ENCODE data around the gene EP400.
"Not testable (repeated sequence)": the region's sequence is repeated elsewhere in the genome, so short reads cannot be mapped to it uniquely, and the experiment has no call there.

EP400 gene

DNA sequence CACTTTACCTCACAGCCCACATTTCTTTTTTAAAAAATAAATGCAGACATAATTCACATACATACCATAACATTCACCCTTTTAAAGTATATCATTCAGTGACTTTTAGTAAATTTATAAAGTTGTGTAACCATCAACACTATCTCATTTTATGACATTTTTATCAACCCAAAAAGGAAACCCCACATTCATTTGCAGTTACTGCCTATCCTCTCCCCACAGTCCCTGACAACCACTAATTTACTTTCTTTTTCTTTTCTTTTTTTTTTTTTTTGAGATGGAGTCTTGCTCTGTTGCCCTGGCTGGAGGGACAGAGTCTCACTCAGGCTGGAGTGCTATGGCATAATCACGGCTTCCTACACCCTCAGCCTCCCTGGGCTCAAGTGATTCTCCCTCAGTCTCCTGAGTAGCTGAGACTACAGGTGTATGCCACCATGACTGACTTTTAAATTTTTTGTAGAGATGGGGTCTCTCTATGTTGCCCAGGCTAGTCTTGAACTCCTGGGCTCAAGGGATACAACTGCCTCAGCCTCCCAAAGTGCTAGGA lies 1.5 kb upstream of the EP400 start:
- no peak for DNase-seq (ENCODE audit: low read depth in 1 of 2, low spot score in 1 of 2)

DNA sequence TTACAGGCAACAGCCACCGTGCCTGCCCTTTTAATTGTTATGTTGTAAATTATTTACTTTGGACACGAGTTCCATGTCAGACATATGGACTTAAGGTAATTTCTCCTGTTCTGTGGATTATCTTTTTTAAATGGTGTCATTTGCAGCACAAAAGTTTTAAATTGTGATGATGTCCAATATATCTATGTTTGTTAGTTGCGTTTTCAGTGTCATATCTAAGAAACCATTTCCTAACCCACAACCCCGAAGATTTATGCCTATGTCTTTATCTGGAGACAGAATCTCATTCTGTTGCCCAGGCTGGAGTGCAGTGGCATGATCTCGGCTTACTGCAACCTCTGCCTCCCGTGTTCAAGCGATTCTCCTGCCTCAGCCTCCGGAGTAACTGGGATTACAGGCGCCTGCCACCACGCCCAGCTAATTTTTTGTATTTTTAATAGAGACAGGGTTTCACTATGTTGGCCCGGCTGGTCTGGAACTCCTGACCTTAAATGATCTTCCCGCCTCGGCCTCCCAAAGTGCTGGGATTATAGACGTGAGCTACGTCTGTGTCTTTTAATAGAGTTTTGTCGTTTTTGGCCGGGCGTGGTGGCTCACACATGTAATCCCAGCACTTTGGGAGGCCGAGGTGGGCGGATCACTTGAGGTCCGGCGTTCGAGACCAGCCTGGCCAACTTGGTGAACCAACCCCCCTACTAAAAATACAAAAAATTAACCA lies 870 bp upstream of the EP400 start:
- DNase-seq (ENCODE audit: low read depth in 1 of 2, low spot score in 1 of 2): not testable (repeated sequence)

DNA sequence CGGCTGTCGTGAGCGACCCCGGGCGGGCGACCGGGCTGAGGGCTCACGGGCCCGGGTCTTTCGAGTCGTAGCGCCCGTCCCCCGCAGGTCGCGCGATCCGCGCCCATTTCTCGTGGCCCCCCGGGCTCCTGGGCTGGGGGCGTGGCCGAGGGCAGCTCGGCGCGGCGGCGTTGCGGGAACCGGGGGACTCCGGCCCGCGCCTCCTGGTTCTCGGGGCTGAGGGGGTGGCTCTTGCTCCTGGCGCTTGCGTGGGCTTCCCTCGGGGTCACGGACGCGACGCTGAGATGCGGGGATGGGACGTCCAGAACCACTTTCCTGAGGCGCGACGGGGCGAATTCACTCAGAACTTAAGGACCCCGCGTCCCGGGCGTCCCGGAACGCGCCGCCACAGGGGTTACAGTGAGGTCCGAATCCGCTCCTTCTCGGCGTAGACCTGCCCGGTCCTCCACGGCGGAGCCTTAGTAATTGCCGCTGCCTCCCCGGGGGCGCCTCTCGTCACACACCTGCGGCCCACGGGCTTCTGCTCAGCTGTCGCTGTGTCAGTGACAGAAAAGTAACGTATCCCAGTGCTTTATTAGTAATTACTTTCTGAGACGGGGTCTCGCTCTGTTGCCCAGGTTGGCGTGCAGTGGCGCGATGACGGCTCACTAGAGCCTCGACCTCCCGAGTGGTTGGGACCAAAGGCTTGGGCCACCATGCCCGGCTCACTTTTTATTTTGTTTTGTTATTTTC lies 606 bp downstream of the EP400 start:
- DNase-seq (ENCODE audit: low read depth in 1 of 2, low spot score in 1 of 2): no peak

DNA sequence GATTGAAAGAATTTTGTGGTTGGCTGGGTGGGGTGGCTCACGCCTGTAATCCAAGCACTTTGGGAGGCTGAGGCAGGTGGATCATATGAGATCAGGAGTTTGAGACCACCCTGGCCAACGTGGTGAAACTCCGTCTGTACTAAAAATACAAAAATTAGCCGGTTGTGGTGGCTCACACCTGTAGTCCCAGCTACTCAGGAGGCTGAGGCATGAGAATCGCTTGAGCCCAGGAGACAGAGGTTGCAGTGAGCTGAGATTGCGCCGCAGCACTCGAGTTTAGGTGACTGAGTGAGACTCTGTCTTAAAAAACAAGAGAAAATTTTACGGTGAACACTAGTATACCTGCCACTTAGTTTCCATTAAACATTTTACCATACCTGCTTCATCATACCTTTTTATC lies 4.1 kb downstream of the EP400 start:
- not testable (repeated sequence) for DNase-seq (ENCODE audit: low read depth in 1 of 2, low spot score in 1 of 2)

DNA sequence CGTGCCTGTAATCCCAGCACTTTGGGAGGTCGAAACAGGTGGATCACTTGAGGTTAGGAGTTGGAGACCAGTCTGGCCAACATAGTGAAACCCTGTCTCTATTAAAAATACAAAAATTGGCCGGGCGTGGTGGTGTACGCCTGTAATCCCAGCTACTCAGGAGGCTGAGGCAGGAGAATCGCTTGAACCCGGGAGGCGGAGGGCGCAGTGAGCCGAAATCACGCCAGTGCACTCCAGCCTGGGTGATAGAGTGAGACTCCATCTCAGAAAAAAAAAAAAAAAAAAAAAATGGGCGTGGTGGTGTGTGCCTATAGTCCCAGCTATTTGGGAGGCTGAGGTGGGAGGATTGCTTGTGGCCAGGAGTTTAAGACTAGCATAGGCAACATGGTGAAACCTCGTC lies 4.7 kb downstream of the EP400 start:
- DNase-seq (ENCODE audit: low read depth in 1 of 2, low spot score in 1 of 2): not testable (repeated sequence)

DNA sequence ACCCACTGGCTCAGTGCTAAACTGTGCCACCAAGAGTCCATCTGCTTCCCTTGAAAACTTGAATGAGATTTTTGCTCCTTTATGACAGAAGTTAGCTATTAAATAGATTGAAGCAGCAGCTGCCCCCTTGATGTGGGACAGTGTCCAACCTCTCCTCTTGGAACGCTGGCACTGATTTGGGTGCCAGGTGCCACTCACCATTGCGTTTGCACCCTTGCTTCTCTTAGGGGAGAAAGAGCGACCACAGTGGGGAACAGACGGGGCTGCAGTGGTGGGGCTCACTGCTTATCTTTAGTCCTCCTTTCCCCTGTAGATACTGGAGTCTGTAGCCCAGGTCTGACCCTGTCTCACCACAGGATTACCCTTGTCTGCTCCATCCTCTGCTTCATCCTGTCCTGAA lies 9.4 kb downstream of the EP400 start:
- no peak for DNase-seq (ENCODE audit: low read depth in 1 of 2, low spot score in 1 of 2)

DNA sequence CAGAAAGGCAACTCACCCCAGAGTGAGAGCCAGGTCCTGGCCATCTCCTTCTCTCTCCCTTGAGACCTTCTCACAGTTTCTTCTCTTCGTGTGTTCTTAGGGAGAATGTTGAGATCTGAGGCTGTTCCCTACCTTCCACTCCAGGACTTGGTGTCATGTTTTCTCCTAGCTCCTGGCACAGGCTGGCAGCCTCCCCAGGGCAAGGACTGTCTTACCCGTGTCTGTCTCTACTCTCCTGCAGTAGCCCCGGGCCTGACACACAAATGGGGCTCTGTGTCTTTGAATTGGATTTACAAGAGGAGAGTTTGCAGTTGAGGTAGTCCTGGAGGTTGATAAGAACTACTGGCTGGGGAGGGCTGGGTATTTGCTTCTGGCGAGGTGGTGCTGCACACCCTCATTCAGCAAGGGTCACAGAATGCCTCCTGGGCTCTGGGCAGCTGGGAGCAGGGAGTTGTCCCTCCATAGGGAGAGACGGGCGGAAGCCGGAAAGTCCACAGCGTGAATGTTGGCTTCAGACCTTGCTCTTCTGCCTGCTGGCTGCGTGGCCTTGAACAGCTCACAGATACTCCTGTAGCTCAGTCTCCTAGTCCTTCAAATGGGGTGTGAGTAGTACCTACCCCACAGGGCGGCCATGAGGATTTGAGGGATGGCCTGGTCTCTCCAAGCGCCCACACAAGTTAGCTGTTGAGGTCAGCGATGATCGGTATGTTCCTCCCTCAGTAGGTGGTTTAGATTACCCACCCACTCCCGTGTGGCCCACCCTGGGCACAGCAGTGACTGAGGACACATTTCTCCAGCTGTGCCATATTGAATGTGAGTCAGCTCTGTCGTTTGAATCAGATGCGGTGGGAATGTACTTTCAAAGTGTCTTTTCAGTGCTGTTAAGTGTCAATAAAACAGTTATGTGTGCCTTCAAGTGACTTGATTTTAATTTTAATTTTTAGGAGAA lies 10.2 kb downstream of the EP400 start:
- no peak for DNase-seq (ENCODE audit: low read depth in 1 of 2, low spot score in 1 of 2)

DNA sequence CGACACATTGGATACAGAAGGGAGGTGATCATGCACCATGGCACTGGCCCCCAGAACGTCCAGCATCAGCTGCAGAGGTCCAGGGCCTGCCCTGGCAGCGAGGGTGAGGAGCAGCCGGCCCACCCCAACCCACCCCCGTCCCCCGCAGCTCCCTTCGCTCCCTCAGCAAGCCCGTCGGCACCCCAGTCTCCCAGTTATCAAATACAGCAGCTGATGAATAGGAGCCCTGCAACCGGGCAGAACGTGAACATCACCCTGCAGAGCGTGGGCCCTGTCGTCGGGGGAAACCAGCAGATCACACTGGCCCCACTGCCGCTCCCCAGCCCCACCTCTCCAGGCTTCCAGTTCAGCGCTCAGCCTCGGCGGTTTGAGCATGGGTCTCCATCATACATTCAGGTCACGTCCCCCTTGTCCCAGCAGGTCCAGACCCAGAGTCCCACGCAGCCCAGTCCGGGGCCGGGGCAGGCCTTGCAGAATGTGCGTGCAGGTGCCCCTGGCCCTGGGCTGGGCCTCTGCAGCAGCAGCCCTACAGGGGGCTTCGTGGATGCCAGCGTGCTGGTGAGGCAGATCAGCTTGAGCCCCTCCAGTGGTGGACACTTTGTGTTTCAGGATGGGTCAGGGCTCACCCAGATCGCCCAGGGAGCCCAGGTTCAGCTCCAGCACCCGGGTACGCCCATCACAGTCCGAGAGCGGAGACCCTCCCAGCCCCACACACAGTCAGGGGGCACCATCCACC lies 11.0 kb downstream of the EP400 start:
- not testable (repeated sequence) for DNase-seq (ENCODE audit: low read depth in 1 of 2, low spot score in 1 of 2)

DNA sequence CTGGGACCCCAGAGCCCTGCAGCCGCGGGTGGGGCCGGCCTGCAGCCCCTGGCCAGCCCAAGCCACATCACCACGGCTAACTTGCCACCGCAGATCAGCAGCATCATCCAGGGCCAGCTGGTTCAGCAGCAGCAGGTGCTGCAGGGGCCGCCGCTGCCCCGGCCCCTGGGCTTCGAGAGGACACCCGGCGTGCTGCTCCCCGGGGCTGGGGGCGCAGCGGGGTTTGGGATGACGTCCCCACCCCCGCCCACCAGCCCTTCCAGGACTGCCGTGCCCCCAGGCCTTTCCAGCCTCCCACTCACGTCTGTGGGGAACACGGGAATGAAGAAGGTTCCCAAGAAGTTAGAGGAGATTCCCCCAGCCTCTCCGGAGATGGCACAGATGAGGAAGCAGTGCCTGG lies 11.6 kb downstream of the EP400 start:
- not testable (repeated sequence) for DNase-seq (ENCODE audit: low read depth in 1 of 2, low spot score in 1 of 2)

DNA sequence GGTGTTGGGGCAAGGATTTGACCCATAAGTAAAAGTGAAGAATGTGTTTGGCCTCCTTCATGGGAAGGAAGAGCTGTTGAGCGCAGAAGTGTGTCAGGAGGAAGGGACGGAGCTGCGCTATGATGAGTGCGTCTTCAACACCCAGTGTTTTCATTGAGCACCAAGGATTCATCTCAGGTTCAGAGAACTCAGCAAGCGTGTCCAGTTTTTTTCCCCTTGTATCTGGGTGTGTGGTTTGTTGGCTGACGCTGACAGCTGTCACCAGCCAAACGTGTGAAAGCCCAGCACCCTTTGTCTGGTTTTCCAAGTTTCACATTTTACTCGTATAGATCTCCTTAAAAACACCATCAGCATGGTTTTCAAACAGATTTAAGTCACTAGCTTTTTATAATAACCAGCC lies 12.3 kb downstream of the EP400 start:
- no peak for DNase-seq (ENCODE audit: low read depth in 1 of 2, low spot score in 1 of 2)

DNA sequence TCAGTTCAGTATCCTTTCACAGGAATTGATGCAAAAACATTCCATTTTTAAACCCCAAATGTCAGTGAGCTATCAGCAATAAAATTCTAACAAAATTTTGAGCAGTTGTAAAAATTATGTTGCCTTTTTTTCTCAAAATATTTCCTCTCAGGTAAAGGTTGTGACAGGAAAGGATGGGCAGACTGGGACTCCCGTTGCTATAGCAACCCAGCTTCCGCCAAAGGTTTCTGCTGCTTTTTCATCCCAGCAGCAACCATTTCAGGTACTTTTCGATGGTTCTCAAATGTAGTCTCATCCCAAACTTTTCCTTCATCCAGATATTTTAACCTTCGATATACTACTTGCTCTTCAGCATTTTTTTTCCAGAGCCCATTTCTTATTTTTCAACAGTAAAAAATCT lies 13.6 kb downstream of the EP400 start:
- DNase-seq (ENCODE audit: low read depth in 1 of 2, low spot score in 1 of 2): no peak

DNA sequence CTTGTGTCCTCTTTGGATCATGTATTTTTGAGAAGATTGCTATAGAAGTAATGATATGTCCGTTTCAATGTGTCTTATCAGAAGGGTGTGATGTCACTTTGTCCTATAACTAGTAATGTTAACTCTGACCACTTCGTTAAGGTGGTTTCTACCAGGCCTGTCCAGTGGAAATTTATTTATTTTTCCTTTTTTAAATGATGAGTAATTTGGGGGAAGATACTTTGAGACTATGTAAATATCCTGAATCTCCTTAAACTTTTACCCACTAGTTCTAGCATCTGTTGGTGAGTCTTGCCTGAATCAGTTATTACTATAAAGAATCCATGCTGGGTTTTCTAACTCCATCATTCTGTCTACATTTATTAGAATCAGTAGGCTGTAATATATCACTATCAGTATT lies 15.3 kb downstream of the EP400 start:
- DNase-seq (ENCODE audit: low read depth in 1 of 2, low spot score in 1 of 2): no peak

DNA sequence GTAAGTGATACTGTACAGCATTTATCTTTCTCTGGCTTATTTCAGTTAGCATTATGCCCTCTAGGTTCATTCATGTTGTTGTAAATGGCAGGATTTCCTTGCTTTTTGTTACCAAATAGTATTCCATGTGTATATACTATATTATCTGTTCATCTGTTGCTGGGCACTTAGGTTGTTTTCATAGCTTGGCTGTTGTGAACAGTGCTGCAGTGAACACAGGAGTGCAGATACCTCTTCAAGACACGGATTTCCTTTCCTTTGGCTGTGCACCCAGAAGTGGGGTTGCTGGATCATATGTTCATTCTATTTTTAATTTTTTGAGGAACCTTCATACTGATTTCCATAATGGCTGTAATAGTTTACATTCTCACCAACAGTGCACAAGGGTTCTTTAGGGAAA lies 21.5 kb downstream of the EP400 start:
- DNase-seq (ENCODE audit: low read depth in 1 of 2, low spot score in 1 of 2): no peak

DNA sequence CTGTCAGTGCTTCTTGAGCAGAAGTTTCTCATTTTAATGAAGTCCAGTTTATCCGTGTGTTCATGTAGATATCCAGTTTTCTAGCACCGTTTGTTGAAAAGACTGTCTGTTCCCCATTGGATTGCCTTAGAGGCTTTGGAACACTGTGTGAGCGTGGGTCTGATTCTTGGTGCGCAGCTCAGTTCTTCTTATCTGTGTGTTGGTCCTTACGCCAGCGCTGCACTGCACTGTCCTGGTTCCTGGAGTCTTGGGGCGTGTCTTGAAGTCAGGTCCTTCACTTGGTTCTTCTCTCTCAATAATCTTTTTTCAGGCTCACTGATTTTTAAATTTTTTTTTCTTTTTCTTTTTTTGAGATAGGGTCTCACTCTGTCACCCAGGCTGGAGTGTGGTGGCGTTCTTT lies 25.5 kb downstream of the EP400 start:
- no peak for DNase-seq (ENCODE audit: low read depth in 1 of 2, low spot score in 1 of 2)

DNA sequence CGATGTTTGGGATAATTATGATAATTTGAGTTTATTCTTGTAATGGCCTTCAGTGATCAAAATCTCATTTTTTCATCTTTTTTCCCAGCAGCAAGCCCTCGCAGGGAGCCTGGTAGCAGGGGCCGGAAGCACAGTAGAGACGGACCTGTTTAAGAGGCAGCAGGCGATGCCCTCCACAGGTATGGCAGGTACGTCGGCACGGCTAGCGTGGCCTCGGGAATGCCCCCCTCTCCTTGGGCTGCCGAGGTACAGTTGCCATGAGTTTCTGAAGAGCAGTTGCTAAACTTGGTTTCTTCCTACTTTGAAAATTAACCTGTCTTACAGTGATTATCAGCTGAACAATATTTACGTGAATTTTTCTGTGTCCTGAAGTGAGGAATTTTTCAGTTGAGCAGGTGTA lies 29.9 kb downstream of the EP400 start:
- DNase-seq (ENCODE audit: low read depth in 1 of 2, low spot score in 1 of 2): no peak

DNA sequence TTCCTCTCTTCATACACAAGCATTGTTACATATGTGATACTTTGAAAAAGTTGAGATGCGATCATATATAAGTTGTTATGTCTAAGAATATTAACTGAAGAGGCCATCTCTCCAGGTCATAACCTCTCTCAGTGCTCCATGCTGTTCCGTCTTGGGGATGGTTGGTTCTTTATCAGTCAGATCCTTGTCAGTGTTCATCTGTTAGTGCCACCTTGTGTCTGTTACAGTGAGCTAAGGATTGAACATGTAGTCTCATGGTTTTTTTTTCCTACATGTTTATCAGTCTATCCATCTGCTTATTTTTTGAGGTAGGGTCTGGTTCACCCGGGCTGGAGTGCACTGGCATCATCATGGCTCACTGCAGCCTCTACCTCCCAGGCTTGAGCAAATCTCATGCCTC lies 30.5 kb downstream of the EP400 start:
- no peak for DNase-seq (ENCODE audit: low read depth in 1 of 2, low spot score in 1 of 2)

DNA sequence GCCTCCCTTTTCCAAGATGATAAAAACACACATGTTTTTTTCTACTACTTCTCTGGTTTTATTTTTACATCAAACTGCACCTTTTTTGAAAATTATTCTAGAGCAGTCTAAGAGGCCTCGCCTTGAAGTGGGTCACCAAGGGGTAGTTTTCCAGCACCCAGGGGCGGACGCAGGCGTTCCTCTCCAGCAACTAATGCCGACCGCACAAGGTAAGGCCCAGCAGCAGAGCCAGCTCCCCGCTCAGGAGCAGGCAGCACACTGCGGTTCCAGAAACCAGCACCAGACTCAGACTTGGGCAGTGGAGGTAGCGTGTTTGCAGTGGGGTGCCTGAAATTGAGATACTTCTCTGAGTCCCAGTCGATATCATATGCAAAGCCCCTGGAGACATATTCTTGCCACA lies 31.6 kb downstream of the EP400 start:
- no peak for DNase-seq (ENCODE audit: low read depth in 1 of 2, low spot score in 1 of 2)

DNA sequence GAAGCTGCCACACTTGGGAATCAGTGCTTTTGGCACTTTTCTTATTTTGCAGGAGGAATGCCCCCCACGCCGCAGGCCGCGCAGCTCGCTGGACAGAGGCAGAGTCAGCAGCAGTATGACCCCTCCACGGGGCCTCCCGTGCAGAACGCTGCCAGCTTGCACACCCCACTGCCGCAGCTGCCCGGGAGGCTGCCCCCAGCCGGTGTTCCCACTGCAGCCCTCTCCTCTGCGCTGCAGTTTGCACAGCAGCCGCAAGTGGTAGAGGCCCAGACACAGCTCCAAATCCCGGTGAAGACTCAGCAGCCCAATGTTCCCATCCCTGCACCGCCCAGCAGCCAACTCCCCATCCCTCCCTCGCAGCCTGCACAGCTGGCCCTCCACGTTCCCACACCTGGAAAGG lies 32.3 kb downstream of the EP400 start:
- DNase-seq (ENCODE audit: low read depth in 1 of 2, low spot score in 1 of 2): no peak

DNA sequence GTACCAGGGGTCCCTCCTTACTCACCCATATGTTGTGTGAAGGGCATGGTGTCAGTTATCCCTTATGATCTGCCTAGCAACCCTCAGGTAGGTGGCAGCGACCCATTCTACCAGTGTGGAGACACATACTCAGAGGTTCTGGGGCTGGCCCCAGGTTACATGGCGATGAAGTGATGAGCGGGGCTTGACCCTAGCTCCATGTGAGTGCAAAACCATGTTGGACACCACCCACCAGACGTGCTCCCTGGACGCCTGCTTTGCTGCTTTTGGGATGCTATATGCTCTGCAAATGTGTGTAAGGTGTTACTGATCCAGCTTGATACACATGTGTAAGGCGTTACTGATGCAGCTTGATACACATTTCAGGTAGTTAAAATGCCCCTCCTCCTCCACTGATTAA lies 33.3 kb downstream of the EP400 start:
- no peak for DNase-seq (ENCODE audit: low read depth in 1 of 2, low spot score in 1 of 2)

DNA sequence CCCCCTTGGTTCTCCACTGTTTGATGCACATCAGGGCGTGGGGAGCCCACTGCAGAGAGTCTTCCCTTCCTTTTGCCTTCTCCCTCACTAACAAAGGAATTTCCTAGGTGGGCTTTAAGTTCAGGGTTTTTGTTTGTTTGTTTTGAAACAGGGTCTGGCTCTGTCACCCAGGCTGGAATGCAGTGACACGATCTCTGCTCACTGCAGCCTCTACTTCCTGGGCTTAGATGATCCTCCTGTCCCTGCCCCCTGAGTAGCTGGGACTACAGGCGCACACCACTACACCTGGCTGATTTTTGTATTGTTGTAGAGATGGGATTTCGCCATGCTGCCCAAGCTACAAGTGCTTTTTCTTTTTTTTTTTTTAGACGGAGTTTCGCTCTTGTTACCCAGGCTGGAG lies 33.8 kb downstream of the EP400 start:
- DNase-seq (ENCODE audit: low read depth in 1 of 2, low spot score in 1 of 2): no peak

DNA sequence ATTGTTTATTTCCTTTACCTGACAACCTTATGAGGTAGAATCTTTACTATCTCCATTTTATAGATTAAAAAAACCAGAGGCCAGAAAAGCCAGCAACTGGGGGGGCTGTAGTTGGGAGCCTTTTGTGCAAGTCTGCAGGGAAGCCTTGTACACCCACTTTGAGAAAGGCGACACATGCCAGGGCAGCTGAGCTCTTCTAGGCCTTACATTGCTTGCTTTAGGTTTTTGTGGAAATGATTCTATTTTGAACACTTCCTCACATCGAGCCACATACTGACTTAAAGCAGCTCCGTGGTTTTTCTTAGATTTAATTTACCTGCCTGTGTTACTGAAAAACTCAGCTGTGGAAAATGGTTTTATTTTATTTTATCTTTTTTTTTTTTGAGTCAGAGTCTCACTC lies 34.6 kb downstream of the EP400 start:
- no peak for DNase-seq (ENCODE audit: low read depth in 1 of 2, low spot score in 1 of 2)
